A549 (cell line): ENCODE data around the gene RHOXF2. TPM values are rescaled to one million over a fixed set of nuclear protein-coding genes. Genes with fewer than 3 reads are reported as not detected.

Source experiments
- ATAC-seq, 2 experiments: fragments of 200-7000 bp in 1 of 2; fragments of >200 bp in 1 of 2; cut with Nextera tagmentation in 1 of 2; cut with Tn5 transposase in 1 of 2; 3 replicates each; pipeline versions ENCODE4 v1.8.0 to v1.9.1; 2018 to 2020; ENCODE audit warnings: mild to moderate bottlenecking in 1 of 2, moderate library complexity in 1 of 2
- CTCF ChIA-PET: fragments of 300-600 bp; sonication (Branson Sonifier 250); formaldehyde crosslinking; extraction: SDS; loops from one replicate; lab custom pipeline; 2021; ENCODE audit warnings: antibody characterized with exemption, inconsistent platforms; lab: Yijun Ruan, JAX
- POLR2A ChIA-PET: fragments of 350-600 bp; formaldehyde crosslinking; extraction: SDS; loops from one replicate; lab custom pipeline; 2021; ENCODE audit warnings: antibody characterized with exemption, inconsistent platforms; lab: Yijun Ruan, JAX
- DNase-seq, 2 experiments: peaks; one replicate each; pipeline versions ENCODE4 v3.0.0 to v3.0.0-alpha.2; 2011 to 2016; ENCODE audit warnings: low read depth in 1 of 2, low spot score in 1 of 2
- FAIRE-seq: peaks from 2 replicates; lab custom pipeline; 2011; peaks lifted over from hg19 to GRCh38; lab: Jason Lieb, UNC
- H3K27ac ChIP-seq, 2 experiments: fragments of >200 bp; sonication (Bioruptor Twin); formaldehyde crosslinking; 3 replicates each; pipeline ENCODE4 v1.5.1; 2016 to 2017
- H3K4me1 ChIP-seq: fragments of >200 bp; sonication (Bioruptor Twin); formaldehyde crosslinking; 3 replicates; pipeline ENCODE4 v1.6.1; 2016
- H3K4me2 ChIP-seq: fragments of >200 bp; sonication (Bioruptor Twin); formaldehyde crosslinking; 3 replicates; pipeline ENCODE4 v1.6.1; 2016
- H3K4me3 ChIP-seq: fragments of >200 bp; sonication (Bioruptor Twin); formaldehyde crosslinking; 3 replicates; pipeline ENCODE4 v1.5.1; 2016
- H3K9me3 ChIP-seq: fragments of >200 bp; sonication (Bioruptor Twin); formaldehyde crosslinking; 3 replicates; pipeline ENCODE4 v1.6.1; 2016
- CBX8 ChIP-seq: fragments of 200-600 bp; sonication (generic); IDR thresholded peaks from 2 replicates; pipeline ENCODE4 v1.6.1; 2016
- E2F6 ChIP-seq: IDR thresholded peaks from 2 replicates; pipeline ENCODE4 v1.6.1; 2012; ENCODE audit warnings: low read depth, borderline replicate concordance
- EHMT2 ChIP-seq: fragments of 200-600 bp; sonication (generic); IDR thresholded peaks from 2 replicates; pipeline ENCODE4 v1.6.1; 2016; ENCODE audit warnings: antibody characterized with exemption, low read depth, mild to moderate bottlenecking, moderate library complexity
- GATA3 ChIP-seq: IDR thresholded peaks from 2 replicates; pipeline ENCODE4 v1.6.1; 2012; ENCODE audit warnings: borderline replicate concordance
- HOXB13 ChIP-seq: fragments of 250-450 bp; sonication (Bioruptor Pico); IDR thresholded peaks from 2 replicates; pipeline ENCODE4 v1.5.0; 2020; ENCODE audit warnings: low read depth, mild to moderate bottlenecking, moderate library complexity
- KDM5A ChIP-seq: fragments of 200-600 bp; sonication (generic); IDR thresholded peaks from 2 replicates; pipeline ENCODE4 v1.6.1; 2016; ENCODE audit warnings: antibody characterized with exemption, mild to moderate bottlenecking
- MAFK ChIP-seq: fragments of 450-650 bp; IDR thresholded peaks from 2 replicates; pipeline ENCODE4 v1.6.1; 2014; ENCODE audit not compliant: partially characterized antibody
- PBX3 ChIP-seq: IDR thresholded peaks from 2 replicates; pipeline ENCODE4 v1.6.1; 2012
- POLR2A ChIP-seq: IDR thresholded peaks from 2 replicates; pipeline ENCODE4 v1.6.1; 2012; ENCODE audit warnings: mild to moderate bottlenecking, low read length
- POLR2AphosphoS2 ChIP-seq: conservative IDR thresholded peaks from 2 replicates; pipeline ENCODE4 v1.6.1; 2012; ENCODE audit warnings: low read length, improper control_type of control experiment, inconsistent platforms
- RCOR1 ChIP-seq: fragments of 150-350 bp; IDR thresholded peaks from 2 replicates; pipeline ENCODE4 v1.6.1; 2014; ENCODE audit warnings: antibody characterized with exemption, low read length, low read depth
- REST ChIP-seq: fragments of 200-600 bp; sonication (generic); IDR thresholded peaks from 2 replicates; pipeline ENCODE4 v1.6.1; 2016; ENCODE audit warnings: antibody characterized with exemption, mild to moderate bottlenecking, moderate library complexity
- RFX5 ChIP-seq: fragments of 450-650 bp; IDR thresholded peaks from 2 replicates; pipeline ENCODE4 v1.7.1; 2014; ENCODE audit warnings: antibody characterized with exemption, mild to moderate bottlenecking, moderate library complexity
- ZFP36 ChIP-seq: fragments of 450-650 bp; IDR thresholded peaks from 2 replicates; pipeline ENCODE4 v1.6.1; 2014; ENCODE audit warnings: borderline replicate concordance; ENCODE audit not compliant: partially characterized antibody
- ZNF302 ChIP-seq: fragments of 250-450 bp; sonication (Bioruptor Pico); IDR thresholded peaks from 2 replicates; pipeline ENCODE4 v1.9.0; 2021; ENCODE audit warnings: inconsistent platforms, mild to moderate bottlenecking, moderate library complexity
- ZSCAN20 ChIP-seq: fragments of 250-450 bp; sonication (Bioruptor Pico); IDR thresholded peaks from 2 replicates; pipeline ENCODE4 v1.8.0; 2022; ENCODE audit warnings: mild to moderate bottlenecking, moderate library complexity
- WGBS: methylation state at CpG from one replicate; pipeline ENCODE4 v1.1.6; 2017; ENCODE audit errors: missing lambda C conversion rate; 5-methylcytosine and 5-hydroxymethylcytosine counted together
- polyA plus RNA-seq, 4 experiments: library from polyadenylated mRNA; depleted of rRNA in 3 of 4; stranded (reverse); fragments of >200 nt; fragmentation: RNase III in 1 of 4; extraction: RNeasy Plus Mini Kit Qiagen cat#74134 plus additional on column Dnase treatment in 1 of 4; gene quantifications; 2 replicates in 3 of 4; 3 replicates in 1 of 4; pipeline ENCODE4 v1.2.3, GENCODE V29; 2011 to 2017

RHOXF2 gene
- polyA plus RNA-seq, 2 of the 4 experiments (the other 2 are of a cell fraction), result not detected

GRCh38 chrX:120140293-120140981, 18.0 kb upstream of the RHOXF2 start (continued):
- TF ChIP-seq ZSCAN20, result no peak
- TF ChIP-seq GATA3, result no peak
- TF ChIP-seq POLR2AphosphoS2, result no peak
- no peak for TF ChIP-seq KDM5A
- no peak for TF ChIP-seq CBX8
- no peak for TF ChIP-seq HOXB13 (CRISPR knock-in tag)
- no peak for TF ChIP-seq POLR2A
- TF ChIP-seq, all 56 proteins: peak for 0

DNA sequence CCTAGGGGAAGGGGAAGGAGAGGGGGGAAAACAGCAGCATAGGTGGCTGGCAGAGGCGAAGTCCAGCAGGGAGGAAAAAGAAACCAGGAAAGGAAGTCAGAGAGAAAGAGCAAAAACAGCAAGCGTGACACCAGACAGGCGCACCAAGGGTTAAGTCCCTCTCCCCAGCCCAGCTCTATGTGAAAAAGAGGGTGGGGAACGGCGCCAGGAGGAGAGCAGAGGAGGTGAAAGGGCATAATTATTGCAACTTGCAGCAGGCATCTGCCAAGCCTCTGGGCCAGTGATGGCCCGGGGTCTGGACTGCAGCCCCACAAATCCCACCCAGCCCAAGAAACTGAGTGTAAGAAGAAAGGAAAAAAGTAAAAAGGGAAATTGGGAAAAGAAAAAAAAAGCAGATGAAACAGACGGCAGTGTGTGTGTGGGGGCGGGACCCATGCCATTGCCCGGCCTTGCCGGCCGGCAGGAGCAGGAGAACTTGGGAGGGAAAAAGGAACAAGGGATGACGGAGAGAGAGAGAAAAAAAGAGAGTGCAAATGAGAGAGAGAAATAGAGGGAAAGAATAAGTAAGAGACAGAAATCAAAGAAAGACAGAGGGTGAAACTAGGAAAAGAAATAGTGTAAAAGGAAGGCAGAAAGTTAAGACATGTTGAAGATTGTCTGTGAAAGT, 14.1 kb upstream of the RHOXF2 start:
- WGBS, result 47% methylated on average over 12 of the region's 12 CpGs
- DNase-seq, result no peak

More for the DNA sequence above, 14.1 kb upstream of the RHOXF2 start:
- no peak for TF ChIP-seq PBX3
- TF ChIP-seq RFX5, result no peak
- TF ChIP-seq RCOR1, result no peak
- TF ChIP-seq EHMT2, result no peak
- no peak for TF ChIP-seq REST
- no peak for TF ChIP-seq ZFP36
- no peak for TF ChIP-seq MAFK
- TF ChIP-seq ZNF302 (CRISPR knock-in tag), result no peak
- TF ChIP-seq GATA3, result no peak
- no peak for TF ChIP-seq E2F6
- TF ChIP-seq, all 56 proteins: peak for 0
- peak in 1 of 2 experiments; percentile 75; a peak in 3 of 6 replicates for ATAC-seq
- no peaks in the 10 kb centered on the region for H3K9me3 ChIP-seq
- H3K4me1 ChIP-seq, result 0 out of 3 replicates have a peak, but pooled peaks cover 3% of the 10 kb centered on the region
- ChIA-PET POLR2A (no interaction called here), CTCF (interaction anchor here (0.5 to 0.7 kb wide), 2 partner anchors 91 to 992 kb away, joined by 3 to 4 read pairs; no protein-coding TSS in a partner anchor)
- peak overlapping the region in 1 of 2 experiments; percentile 41; a peak in 1 of 6 replicates for H3K27ac ChIP-seq
- FAIRE-seq, result no peak
- H3K4me2 ChIP-seq, result peak overlapping the region; percentile 27; the same call in 1 of the 3 replicates
- no peak overlapping the region for H3K4me3 ChIP-seq
